Neural cell (in vitro differentiated cells): ENCODE results near the gene NCOA7.

Experiments used
- EZH2 ChIP-seq: fragments of 200-600, 300-800 bp; shearing (Covaris generic), sonication (generic); IDR thresholded peaks from 2 replicates; pipeline ENCODE4 v1.6.1; 2014; ENCODE audit warnings: antibody characterized with exemption, low read length, borderline replicate concordance, mild to moderate bottlenecking; ENCODE audit not compliant: insufficient read depth, poor library complexity, severe bottlenecking
- POLR2AphosphoS5 ChIP-seq: IDR thresholded peaks from 2 replicates; pipeline ENCODE4 v1.6.1; 2012
- TF ChIP-seq, protein P1 (sequence below): fragments of 450-650 bp; IDR thresholded peaks from 2 replicates; pipeline ENCODE4 v1.5.1; 2014; ENCODE audit warnings: antibody characterized with exemption, mild to moderate bottlenecking, moderate library complexity; ENCODE audit not compliant: poor library complexity, severe bottlenecking

DNA sequence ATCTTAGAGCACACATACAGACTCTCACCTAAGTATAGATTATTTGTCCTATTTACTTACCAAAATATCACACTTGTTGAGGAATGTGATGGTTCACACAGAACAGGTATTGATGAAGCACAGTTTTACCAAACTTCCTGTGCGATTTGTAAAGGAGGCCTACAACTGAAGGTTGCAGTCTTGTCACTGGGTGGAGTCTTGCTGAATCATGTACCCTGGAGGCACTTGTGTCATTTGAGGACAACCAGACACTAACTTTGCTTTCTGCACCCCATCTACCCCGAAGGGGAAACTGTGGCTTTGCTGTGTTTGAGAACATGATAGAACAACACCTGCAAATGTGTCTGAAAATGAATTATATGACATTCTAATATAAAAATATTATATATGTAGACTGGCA, 133.4 kb downstream of the NCOA7 start:
- TF ChIP-seq, protein P1, sequence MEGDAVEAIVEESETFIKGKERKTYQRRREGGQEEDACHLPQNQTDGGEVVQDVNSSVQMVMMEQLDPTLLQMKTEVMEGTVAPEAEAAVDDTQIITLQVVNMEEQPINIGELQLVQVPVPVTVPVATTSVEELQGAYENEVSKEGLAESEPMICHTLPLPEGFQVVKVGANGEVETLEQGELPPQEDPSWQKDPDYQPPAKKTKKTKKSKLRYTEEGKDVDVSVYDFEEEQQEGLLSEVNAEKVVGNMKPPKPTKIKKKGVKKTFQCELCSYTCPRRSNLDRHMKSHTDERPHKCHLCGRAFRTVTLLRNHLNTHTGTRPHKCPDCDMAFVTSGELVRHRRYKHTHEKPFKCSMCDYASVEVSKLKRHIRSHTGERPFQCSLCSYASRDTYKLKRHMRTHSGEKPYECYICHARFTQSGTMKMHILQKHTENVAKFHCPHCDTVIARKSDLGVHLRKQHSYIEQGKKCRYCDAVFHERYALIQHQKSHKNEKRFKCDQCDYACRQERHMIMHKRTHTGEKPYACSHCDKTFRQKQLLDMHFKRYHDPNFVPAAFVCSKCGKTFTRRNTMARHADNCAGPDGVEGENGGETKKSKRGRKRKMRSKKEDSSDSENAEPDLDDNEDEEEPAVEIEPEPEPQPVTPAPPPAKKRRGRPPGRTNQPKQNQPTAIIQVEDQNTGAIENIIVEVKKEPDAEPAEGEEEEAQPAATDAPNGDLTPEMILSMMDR = no peak
- TF ChIP-seq EZH2 (no peak), POLR2AphosphoS5 (no peak)
